GM18951 (cell line): ENCODE measurements around the gene CKB.
"Not testable (repeated sequence)": the region's sequence is repeated elsewhere in the genome, so short reads cannot be mapped to it uniquely, and the experiment has no call there.

ENCODE experiments used
- POLR2A ChIP-seq: IDR thresholded peaks from 4 replicates; pipeline ENCODE4 v1.6.1; 2011; ENCODE audit warnings: mild to moderate bottlenecking; ENCODE audit not compliant: insufficient read length, insufficient read depth; ENCODE audit errors: extremely low read depth
- in situ Hi-C: fragments of 300-500 bp; cut with MboI; formaldehyde crosslinking; loops from one replicate; pipeline ENCODE4 v1.12.0; 2022; ENCODE audit warnings: low sequenced_read_pairs, mixed read lengths, inconsistent platforms; ENCODE audit not compliant: unreplicated experiment

Gene CKB

DNA sequence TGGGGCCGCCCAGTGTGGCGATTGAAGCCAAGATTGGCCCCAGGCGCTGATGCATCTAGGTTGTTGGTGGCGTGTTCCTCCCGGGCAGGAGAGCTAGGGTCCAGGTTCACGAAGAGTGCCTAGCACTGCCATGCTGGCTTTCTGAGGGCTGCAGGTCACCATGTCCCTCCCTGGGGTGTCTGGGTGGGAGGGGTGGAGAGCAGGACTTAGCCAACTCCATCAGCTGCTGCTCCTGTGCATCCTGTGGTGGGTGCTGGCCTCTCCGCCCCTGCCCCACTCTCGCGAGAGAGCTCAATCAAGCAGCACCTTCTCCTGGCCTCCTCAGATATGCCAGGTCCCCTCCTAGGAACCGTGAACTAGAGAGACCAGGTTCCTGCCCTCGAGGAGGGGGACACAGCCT lies 8.2 kb upstream of the CKB start:
- in situ Hi-C loops, result no loop called here
- TF ChIP-seq POLR2A, result no peak

DNA sequence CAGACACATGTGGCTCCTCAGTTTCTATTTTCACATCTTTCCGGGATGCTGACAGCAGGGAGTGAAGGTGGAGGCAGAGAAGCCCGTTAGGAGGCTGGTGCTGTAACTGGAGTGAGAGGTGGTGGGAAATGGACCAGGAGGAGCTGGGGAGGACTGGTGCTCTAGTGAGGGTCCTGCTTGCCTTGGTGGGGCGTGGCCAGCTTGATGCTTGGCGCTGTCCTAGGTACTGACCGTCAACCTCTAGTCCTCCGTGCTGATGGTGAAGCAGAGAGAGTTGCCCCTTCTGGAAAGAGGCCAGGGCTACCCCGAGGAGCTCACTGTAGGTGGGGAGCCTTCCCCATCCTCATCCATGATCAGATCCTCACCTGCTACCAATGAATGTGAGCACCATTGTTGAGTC lies 7.8 kb upstream of the CKB start:
- in situ Hi-C loops, result no loop called here
- TF ChIP-seq POLR2A, result no peak

DNA sequence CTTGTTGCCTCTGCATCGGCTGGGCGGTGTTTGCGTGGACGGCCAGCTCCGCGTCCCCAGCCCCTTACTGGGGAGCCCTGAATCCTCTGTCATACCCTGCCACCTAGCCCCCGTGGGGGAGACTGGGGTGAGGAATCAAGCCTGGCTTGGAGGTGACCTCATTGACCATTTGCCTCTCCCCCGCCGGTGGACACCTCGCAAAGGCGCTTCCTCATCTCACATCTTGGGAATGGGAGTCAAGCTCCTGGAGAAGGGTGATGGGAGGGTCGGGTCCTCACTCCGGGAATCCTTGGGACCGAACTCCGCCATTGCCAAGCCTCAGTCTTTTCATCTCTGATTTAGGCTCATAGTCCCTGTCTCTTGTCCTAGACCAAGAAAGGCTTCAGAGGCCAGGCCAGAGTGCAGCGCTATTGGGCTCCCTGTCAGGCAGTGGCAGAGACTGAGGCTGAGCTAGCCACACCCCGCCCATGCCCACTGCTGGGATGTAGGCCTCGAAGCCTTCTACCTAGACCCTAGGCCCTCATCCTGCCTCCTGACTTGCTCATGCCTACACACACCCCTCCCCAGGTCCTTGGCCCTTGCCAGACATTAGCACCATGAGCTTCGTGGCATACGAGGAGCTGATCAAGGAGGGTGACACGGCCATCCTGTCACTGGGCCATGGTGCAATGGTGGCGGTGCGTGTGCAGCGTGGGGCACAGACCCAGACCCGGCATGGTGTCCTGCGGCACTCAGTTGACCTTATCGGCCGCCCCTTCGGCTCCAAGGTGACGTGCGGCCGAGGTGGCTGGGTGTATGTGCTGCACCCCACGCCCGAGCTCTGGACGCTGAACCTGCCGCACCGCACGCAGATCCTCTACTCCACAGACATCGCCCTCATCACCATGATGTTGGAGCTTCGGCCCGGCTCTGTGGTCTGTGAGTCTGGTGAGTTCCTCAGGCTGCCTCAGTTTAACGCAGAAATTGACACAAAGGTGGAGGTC lies 7.0 kb upstream of the CKB start:
- no peak for TF ChIP-seq POLR2A
- in situ Hi-C loops, result no loop called here

DNA sequence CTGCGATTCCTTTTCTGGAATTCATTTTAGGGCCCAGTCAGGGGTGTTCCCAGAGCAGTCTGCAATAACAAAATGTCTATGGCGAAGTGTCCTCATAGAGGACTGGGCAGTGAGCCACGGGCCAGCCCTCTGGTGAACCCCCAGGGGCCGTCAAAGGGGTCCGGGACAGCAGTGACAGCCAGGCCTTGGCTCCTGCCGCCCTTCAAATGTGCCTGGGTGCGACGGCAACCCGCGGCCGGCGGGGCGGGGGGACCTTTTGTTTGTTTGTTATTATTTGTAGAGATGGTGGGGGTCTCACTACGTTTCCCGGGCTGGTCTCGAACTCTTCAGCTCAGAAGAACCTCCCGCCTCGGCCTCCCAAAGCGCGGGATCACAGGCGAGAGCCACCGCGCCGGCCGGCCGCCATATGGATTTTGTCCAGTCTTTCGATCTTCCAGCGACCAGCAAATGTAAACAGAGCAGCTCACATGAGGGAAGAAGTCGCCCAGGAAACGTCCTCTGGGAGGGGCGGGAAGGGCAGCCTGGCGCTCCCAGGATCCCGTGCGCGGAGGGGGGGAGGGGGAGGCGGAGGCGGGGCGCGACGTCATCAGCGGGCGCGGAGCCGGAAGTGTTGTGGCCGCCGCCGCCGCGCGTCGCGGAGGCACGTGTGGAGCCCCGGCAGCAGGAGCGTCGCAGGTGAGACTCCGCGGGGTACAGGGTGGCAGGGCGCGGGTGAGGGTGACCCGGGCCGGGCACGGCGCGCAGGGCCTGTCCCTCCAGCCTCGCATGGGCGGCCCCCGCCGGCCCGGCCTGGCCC lies 6.2 kb upstream of the CKB start, which contains the start of gene TRMT61A:
TSS of gene TRMT61A (plus strand) at position 610 of the 796 bp plus-strand sequence. CDS start 783 bp downstream, outside the sequence.
- in situ Hi-C loops, result no loop called here
- TF ChIP-seq POLR2A, result peak; percentile 78

DNA sequence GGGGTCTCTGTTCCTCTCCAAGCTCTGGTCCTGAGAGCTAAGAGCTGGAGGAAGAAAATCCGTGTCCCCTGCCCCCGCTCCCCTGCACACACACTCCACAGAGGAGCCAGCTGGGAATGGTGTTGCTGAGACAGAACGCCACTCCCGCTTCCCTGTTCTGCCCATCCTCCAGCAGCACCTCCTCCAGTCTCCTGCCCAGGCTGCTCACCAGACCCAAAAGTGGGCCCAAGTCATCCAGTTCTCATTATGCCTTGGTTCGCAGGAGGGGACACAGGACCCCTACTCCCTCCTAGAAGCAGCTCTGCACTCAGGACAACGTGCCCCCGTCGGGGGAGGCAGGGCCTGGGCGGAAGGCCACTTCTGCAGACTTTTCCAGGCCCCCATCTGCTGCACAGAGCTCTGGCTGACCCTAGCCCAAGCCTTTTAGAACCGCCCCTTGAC lies 5.5 kb upstream of the CKB start:
- TF ChIP-seq POLR2A, result no peak
- in situ Hi-C loops, result no loop called here

DNA sequence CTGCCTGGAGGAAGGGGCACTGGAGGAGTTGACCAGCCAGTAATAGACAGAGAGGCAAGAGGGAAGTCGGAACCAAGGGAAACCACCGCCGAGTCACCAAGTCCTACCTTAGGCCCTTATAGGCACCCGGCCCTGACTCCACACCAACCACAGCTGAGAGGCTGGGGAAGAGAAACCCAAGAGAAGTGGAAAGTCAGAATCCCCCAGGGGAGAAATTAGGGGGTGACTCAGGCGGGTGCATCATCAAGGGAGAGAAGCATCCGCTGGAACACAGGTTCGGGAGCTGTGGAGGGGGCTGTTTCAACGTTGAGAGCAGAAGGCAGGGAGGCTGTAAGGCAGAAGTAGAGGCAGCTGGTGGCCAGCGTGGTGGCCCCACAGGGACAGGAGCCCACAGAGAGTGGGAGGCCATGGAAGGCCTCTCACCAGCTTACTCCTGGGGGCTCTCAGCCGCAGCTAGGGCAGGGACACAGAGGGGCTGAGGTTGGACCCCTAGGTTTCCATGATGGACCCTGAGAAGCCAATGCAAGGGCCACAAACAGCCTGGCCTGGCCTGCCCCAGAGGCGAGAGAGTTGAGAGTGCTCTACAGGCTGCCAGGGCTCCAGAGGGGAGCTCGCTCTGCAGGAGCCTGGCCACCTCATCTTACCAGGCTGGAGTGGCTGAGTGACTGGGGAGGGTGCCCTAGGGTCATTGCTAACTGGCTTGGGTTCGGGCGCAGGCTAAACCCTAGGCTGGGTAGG lies 4.9 kb upstream of the CKB start:
- in situ Hi-C loops, result no loop called here
- peak; percentile 30 for TF ChIP-seq POLR2A

DNA sequence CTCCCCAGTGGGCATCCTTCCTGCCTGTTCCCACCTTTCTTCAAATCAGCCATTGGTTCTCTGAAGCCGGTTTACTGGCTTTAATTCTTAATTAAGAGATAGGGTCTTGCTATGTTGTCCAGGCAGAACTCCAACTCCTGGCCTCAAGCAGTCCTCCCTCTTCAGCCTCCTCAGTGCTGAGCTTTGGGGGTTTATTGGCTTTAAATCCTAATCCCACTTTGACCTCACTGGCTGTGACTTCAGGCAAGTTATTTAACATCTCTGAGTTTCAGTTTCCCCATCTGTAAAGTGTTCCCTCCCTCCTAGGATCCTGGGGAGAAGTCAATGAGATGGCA lies 4.3 kb upstream of the CKB start:
- in situ Hi-C loops, result no loop called here
- TF ChIP-seq POLR2A, result no peak

DNA sequence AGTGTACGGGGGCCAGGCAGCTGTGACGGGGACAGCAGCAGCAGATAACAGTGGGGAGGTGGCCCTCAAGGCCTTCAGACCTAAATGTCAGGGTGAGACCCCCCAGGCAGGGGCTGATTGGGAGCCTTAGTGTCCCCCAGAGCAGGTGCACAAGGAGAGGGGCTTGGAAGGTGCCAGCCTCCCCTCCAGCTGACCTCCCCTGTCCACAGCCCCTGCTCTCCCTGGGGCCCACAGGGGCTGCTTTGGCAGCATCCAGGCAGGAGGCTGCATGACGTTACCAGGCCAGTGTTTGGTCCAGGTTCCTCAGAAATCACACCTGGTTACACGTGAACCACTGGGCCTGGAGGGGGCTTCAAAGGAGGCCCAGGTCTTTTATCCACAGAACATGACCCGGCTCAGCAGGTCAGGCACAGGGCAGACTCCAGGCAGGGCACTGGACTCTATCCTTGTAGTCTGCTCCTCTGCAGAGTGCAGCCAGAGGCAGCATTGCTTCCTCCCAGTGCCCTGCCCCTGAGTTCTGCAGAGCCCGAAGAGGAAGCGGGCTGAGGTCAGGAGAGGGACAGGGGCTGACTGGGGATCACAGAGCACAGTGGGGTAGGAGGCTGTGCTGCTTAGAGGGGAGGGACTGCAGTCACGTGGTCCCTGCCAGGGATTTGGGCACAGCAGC lies 3.8 kb upstream of the CKB start:
- in situ Hi-C loops, result no loop called here
- TF ChIP-seq POLR2A, result no peak

DNA sequence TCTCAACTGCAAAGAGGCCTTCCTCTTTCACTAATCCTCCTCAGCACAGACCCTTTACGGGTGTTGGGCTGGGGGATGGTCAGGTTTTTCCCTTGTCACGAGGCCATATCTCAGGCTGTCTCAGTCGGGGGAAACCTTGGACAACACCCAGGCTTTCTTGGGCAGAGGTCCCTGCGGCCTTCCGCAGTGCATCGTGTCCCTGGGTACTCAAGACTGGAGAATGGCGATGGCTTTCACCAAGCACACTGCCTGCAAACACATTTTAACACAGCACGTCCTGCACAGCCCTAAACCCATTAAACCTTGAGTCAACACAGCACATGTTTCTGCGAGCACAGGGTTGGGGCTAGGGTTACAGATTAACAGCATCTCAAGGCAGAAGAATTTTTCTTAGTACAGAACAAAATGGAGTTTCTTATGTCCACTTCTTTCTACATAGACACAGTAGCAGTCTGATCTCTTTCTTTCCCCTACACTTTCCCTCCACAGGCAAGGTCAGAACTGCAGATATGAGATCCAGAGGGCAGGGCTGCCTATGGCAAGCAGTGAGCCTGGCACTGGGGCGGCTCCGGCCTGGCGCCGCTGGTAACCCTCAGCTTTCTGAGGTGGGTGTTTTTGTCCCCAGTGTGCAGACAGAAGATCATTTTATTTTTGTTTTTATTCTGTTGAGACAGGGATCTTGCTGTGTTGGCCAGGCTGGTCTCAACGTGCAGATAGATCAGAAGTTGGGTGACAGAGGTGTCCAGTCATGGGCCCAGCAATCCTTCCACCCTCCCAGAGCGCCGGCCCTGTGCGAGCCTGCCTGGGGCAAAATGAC lies 3.0 kb upstream of the CKB start:
- in situ Hi-C loops, result not testable (repeated sequence)

DNA sequence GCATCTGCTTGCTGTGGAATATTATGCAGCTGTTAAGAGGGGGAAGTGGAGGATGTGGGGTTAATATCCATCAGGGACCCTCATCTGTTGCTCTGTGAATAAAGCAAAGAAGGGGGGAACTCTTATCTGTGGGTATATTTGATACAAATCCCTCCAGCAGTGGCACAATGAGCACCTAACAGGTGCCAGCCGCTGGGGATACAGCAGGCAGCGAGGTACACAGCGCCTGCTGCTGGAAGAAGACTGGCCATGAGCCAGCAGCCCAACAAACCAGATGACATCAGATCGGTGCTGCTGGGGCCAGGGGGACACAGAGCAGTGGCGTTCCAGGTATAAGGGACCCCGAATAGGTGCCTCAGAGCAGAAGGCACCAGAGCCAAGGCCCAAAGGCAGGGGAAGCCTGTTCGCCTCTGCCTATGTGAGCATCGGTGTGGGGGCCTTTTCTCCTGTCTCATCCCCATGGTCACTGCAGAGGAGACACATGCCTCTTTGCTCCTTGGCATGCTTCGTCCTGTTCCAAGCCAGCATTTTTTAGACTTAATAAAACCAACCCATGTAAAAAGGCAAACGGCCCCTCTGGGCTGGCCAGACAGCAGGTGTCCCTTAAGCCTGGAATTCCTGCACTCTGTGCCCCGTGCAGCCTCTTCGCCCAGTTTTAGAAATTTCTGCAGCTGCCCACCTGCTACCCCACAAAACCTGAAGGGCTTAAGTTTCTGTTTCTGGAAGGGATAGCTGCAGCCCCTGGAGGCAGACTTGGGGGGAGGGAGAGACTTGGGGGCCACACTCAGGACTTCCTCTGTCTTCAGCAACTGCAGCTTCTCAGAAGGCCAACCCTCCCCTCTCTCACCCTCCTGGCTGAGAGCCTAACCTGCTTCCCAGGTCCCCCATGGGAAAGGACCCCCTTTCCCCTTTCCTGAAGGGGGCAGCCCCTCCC lies 1.6 kb upstream of the CKB start:
- no peak for TF ChIP-seq POLR2A
- in situ Hi-C loops, result no loop called here

DNA sequence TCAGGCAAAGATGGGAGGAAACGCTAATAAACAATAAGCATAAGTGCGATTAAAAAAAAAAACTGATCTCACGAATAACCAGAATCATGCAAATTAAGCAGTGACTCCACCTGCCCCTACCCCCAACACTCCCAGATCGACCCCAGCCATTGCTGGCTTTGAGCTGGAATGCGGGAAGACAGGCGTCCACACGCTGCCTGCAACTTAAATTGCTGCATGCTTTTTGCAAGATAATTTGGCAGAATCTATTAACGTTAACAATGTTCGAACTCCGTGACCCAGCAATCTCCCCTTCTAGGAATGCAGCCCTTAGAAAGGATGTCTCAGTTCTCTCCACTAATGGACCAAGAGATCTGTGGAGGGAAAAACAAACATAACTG lies 935 bp upstream of the CKB start:
- in situ Hi-C loops, result no loop called here
- no peak for TF ChIP-seq POLR2A

DNA sequence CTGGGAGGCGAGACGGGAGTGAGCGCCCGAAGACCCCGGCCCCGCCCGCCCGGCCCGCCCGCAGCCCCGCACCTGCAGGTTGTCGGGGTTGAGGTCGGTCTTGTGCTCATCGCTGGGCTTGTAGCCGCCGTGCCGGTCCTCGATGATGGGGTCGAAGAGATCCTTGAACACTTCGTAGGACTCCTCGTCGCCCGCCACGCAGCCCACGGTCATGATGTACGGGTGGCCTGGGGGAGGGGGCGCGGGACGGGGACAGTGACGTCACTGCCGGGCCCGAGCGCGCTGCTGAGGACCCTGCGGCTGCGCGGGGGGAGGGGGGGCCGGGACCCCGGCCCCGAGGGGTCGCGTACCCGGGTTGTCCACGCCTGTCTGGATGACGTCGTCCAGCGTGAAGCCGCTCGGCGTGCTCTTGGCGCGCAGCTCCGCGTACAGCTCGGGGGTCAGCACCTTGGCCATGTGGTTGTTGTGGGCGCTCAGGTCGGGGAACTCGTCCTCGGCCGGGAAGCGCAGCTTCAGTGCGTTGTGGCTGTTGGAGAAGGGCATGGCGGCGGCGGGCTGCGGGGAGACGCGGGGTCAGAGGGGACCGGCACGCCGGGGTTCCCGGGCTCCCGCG lies 573 bp downstream of the CKB start:
- in situ Hi-C loops, result no loop called here
- TF ChIP-seq POLR2A, result no peak
